ENCODE data around the gene KCNAB3.

GRCh38 chr17:7946441-7946840, 16.8 kb upstream of the KCNAB3 start:
- TF ChIP-seq POLR2AphosphoS5 (IDR thresholded peaks at IDR 0.05), result no peak
- TF ChIP-seq POLR2A (IDR thresholded peaks at IDR 0.05), result no peak
